K562 (cell line): ENCODE results near the gene RRH. TPM values are rescaled to one million over a fixed set of nuclear protein-coding genes. Genes with fewer than 3 reads are reported as not detected.

Source experiments
- ATAC-seq: fragments of 200-7000 bp; cut with Tn5 transposase; 3 replicates; pipeline ENCODE4 v1.9.1; 2020; ENCODE audit warnings: moderate library complexity
- BruUV-seq: library from RNA; stranded (reverse); fragments of 400-500 nt; replicated peaks from 2 replicates; lab custom pipeline; 2021; lab: Mats Ljungman, UMichigan
- CTCF ChIA-PET: fragments of 300-600 bp; formaldehyde crosslinking; extraction: SDS; loops from one replicate; lab custom pipeline; 2021; ENCODE audit warnings: low intra/inter-chr PET ratio; lab: Yijun Ruan, JAX
- POLR2A ChIA-PET: fragments of 300-600, 350-650 bp; sonication (Branson Sonifier 250); formaldehyde crosslinking; extraction: SDS; loops from one replicate; lab custom pipeline; 2021; ENCODE audit warnings: antibody characterized with exemption, inconsistent platforms; lab: Yijun Ruan, JAX
- DNase-seq, 4 experiments: peaks; one replicate each; pipeline versions ENCODE4 v3.0.0 to v3.0.0-alpha.2; 2011 to 2018; ENCODE audit warnings: low spot score in 3 of 4, mixed read lengths in 3 of 4; ENCODE audit errors: extremely low read depth in 1 of 4
- FAIRE-seq: peaks from 2 replicates; lab custom pipeline; 2011; peaks lifted over from hg19 to GRCh38; lab: Jason Lieb, UNC
- H2AFZ ChIP-seq: 2 replicates; pipeline ENCODE4 v1.6.0; 2011; ENCODE audit warnings: low read depth, low read length, control low read depth, inconsistent platforms
- H3K27ac ChIP-seq: fragments of 200-600 bp; 3 replicates; pipeline ENCODE4 v1.8.0; 2011; ENCODE audit warnings: low read depth, mild to moderate bottlenecking, control low read depth, inconsistent platforms, low read length, moderate library complexity, mixed read lengths; ENCODE audit errors: extremely low read depth
- H3K27me3 ChIP-seq, 2 experiments: fragments of 300-600 bp in 1 of 2; 2 replicates in 1 of 2; 3 replicates in 1 of 2; pipeline versions ENCODE4 v1.6.0 to v1.8.0; 2011; ENCODE audit warnings: inconsistent platforms in 2 of 2, low read length in 2 of 2, mild to moderate bottlenecking in 1 of 2, mixed read lengths in 1 of 2, moderate library complexity in 1 of 2; ENCODE audit not compliant: control insufficient read depth in 2 of 2, insufficient read depth in 2 of 2
- H3K36me3 ChIP-seq: fragments of 300-600 bp; 3 replicates; pipeline ENCODE4 v1.8.0; 2011; ENCODE audit warnings: mild to moderate bottlenecking, low read length, inconsistent platforms; ENCODE audit not compliant: control insufficient read depth, insufficient read depth
- H3K4me1 ChIP-seq, 2 experiments: fragments of 200-600 bp in 1 of 2; replicated peaks in 1 of 2; 2 replicates in 1 of 2; 3 replicates in 1 of 2; pipeline versions ENCODE4 v1.5.1 to v1.8.0; 2011; ENCODE audit warnings: inconsistent platforms in 2 of 2, low read length in 2 of 2, mild to moderate bottlenecking in 1 of 2, mixed read lengths in 1 of 2, moderate library complexity in 1 of 2; ENCODE audit not compliant: control insufficient read depth in 2 of 2, insufficient read depth in 2 of 2
- H3K4me2 ChIP-seq: 2 replicates; pipeline ENCODE4 v1.6.1; 2011; ENCODE audit warnings: low read length, control low read depth, inconsistent platforms, mixed read lengths; ENCODE audit not compliant: insufficient read depth
- H3K4me3 ChIP-seq: fragments of 200-600 bp; sonication (generic), shearing (Covaris generic); 2 replicates; pipeline ENCODE4 v1.5.1; 2016; ENCODE audit warnings: control low read depth, inconsistent platforms
- H3K79me2 ChIP-seq: fragments of 200-600 bp; 3 replicates; pipeline ENCODE4 v1.8.0; 2011; ENCODE audit warnings: low read length, inconsistent platforms; ENCODE audit not compliant: control insufficient read depth, insufficient read depth
- H3K9ac ChIP-seq, 2 experiments: 2 replicates each; pipeline versions ENCODE4 v1.6.0 to v1.6.1; 2011; ENCODE audit warnings: low read depth in 2 of 2, low read length in 2 of 2, control low read depth in 1 of 2, inconsistent platforms in 1 of 2, mild to moderate bottlenecking in 1 of 2, mixed read lengths in 1 of 2; ENCODE audit not compliant: insufficient read depth in 1 of 2
- H3K9me1 ChIP-seq: one replicate; pipeline ENCODE4 v1.6.0; 2011; ENCODE audit warnings: inconsistent platforms, mild to moderate bottlenecking, low read length, moderate library complexity; ENCODE audit not compliant: control insufficient read depth, insufficient read depth
- H3K9me3 ChIP-seq: replicated peaks from 2 replicates; pipeline ENCODE4 v1.5.1; 2011; ENCODE audit warnings: low read depth, low read length, inconsistent platforms; ENCODE audit not compliant: control insufficient read depth, insufficient read depth
- H4K20me1 ChIP-seq: replicated peaks from 2 replicates; pipeline ENCODE4 v1.6.1; 2011; ENCODE audit warnings: low read length, inconsistent platforms, mixed read lengths; ENCODE audit not compliant: control insufficient read depth, insufficient read depth
- PRMT5 ChIP-seq: sonication (generic); formaldehyde crosslinking; IDR thresholded peaks from 2 replicates; pipeline ENCODE4 v1.5.0; 2020; ENCODE audit warnings: missing genetic modification reagents
- REST ChIP-seq, 2 experiments: fragments of 450-650 bp; formaldehyde crosslinking in 1 of 2; IDR thresholded peaks; 2 replicates each; pipeline versions ENCODE4 v1.4.0 to v1.6.1; 2014 to 2020; ENCODE audit warnings: mild to moderate bottlenecking in 2 of 2, borderline replicate concordance in 1 of 2, low read depth in 1 of 2
- WGBS: fragments of 100-300 bp; shearing (Covaris generic); methylation state at CpG from one replicate; pipeline ENCODE4 v1.1.6; 2016; ENCODE audit warnings: low coverage, mixed read lengths; ENCODE audit not compliant: insufficient coverage; ENCODE audit errors: missing lambda C conversion rate; 5-methylcytosine and 5-hydroxymethylcytosine counted together
- in situ Hi-C: fragments of 300-500 bp; cut with MboI; formaldehyde crosslinking; loops from 4 replicates; pipeline ENCODE4 v1.15.0; 2018; ENCODE audit warnings: inconsistent platforms, mixed read lengths
- intact Hi-C: fragments of 100-400 bp; cut with micrococcal nuclease; formaldehyde crosslinking; loops from 2 replicates; pipeline ENCODE4 v1.14.2; 2022
- polyA plus RNA-seq, 8 experiments: library from polyadenylated mRNA; depleted of rRNA in 4 of 8; stranded (reverse) in 5 of 8; unstranded in 3 of 8; fragments of >200 nt; fragmentation: Nextera tagmentation in 2 of 8; fragmentation: Illumina TruSeq in 1 of 8; extraction: Ambion mirVana in 2 of 8; extraction: Trizol in 1 of 8; gene quantifications; 2 replicates each; pipeline versions ENCODE4 v1.2.1 to v1.2.3, GENCODE V29; 2011 to 2014; ENCODE audit warnings: inconsistent platforms in 1 of 8, missing spikeins in 1 of 8
- total RNA-seq, 7 experiments: library from RNA; depleted of rRNA in 6 of 7; stranded (reverse); fragments of >200 nt in 6 of 7; fragmentation: Illumina TruSeq in 2 of 7; extraction: Trizol in 2 of 7; gene quantifications; 2 replicates each; pipeline versions ENCODE4 v1.2.1 to v1.2.3, GENCODE V29; 2011 to 2021; ENCODE audit warnings: low replicate concordance in 1 of 7
- TF ChIP-seq, protein P1 (sequence below): fragments of 450-650 bp; IDR thresholded peaks from 2 replicates; pipeline ENCODE4 v1.6.1; 2018; ENCODE audit not compliant: partially characterized antibody

Gene RRH
- total and polyA plus RNA-seq, 9 of the 15 experiments (the other 6 are each of a cell fraction or from before 2014, with no cell fraction given): 0.04 to 0.31 (median 0.12) TPM; not detected in 3

DNA sequence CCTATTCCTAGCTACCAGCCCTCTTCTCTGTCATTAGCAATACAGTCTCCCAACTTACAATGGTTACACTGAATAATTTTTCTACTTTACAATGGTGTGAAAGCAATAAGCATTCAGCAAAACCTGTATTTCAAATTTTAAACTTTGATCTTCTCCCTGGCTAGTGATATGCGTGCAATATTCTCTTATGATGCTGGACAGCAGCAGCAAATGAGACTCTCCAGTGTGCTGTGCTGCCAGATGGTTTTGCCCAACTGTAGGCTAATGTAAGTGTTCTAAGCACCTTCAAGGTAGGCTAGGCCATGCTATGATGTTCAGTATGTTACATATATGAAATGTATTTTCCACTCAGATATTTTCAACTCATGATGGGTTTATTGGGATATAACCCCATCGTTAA lies 18.1 kb upstream of the RRH start:
- BruUV-seq: no TSS peak
- Histone ChIP-seq H4K20me1 (no peaks in the 10 kb centered on the region), H3K4me3 (no peak overlapping the region), H3K36me3 (no peaks in the 10 kb centered on the region), H2AFZ (no peak overlapping the region), H3K4me1 (peaks cover 8 to 15% of the 10 kb centered on the region in 2 experiments), H3K9ac (no peak overlapping the region), H3K27me3 (no peaks in the 10 kb centered on the region), H3K4me2 (no peak overlapping the region), H3K79me2 (no peaks in the 10 kb centered on the region), H3K9me3 (no peaks in the 10 kb centered on the region), H3K9me1 (no peaks in the 10 kb centered on the region), H3K27ac (no peak overlapping the region)
- no peak for TF ChIP-seq PRMT5 (CRISPR knock-in tag)
- peak; percentile 70 for TF ChIP-seq REST (IDR thresholded peaks at IDR 0.05; ENCODE audit: borderline replicate concordance)
- TF ChIP-seq REST (CRISPR knock-in tag; IDR thresholded peaks at IDR 0.05; ENCODE audit: low read depth): no peak
- TF ChIP-seq, protein P1, sequence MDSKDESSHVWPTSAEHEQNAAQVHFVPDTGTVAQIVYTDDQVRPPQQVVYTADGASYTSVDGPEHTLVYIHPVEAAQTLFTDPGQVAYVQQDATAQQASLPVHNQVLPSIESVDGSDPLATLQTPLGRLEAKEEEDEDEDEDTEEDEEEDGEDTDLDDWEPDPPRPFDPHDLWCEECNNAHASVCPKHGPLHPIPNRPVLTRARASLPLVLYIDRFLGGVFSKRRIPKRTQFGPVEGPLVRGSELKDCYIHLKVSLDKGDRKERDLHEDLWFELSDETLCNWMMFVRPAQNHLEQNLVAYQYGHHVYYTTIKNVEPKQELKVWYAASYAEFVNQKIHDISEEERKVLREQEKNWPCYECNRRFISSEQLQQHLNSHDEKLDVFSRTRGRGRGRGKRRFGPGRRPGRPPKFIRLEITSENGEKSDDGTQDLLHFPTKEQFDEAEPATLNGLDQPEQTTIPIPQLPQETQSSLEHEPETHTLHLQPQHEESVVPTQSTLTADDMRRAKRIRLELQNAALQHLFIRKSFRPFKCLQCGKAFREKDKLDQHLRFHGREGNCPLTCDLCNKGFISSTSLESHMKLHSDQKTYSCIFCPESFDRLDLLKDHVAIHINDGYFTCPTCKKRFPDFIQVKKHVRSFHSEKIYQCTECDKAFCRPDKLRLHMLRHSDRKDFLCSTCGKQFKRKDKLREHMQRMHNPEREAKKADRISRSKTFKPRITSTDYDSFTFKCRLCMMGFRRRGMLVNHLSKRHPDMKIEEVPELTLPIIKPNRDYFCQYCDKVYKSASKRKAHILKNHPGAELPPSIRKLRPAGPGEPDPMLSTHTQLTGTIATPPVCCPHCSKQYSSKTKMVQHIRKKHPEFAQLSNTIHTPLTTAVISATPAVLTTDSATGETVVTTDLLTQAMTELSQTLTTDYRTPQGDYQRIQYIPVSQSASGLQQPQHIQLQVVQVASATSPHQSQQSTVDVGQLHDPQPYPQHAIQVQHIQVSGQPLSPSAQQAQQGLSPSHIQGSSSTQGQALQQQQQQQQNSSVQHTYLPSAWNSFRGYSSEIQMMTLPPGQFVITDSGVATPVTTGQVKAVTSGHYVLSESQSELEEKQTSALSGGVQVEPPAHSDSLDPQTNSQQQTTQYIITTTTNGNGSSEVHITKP: peak; percentile 24
- intact Hi-C loops: loop anchor here (10.0 kb wide), 2 partner anchors 245 to 385 kb away; partner anchors contain the start of genes ELOVL6 and MCUB
- no peak for DNase-seq
- ChIA-PET POLR2A (interaction anchor here (0.7 kb wide), 1 partner anchor 14 kb away, joined by 3 read pairs; no protein-coding TSS in a partner anchor), CTCF (no interaction called here)
- no peak for FAIRE-seq
- ATAC-seq: 0 out of 3 replicates have a peak, but pooled peaks have one; percentile 11
- 68% methylated on average over 2 of the region's 2 CpGs for WGBS
- in situ Hi-C loops: loop anchor here (5.0 kb wide), 2 partner anchors 97 to 382 kb away; no protein-coding TSS in a partner anchor
